ENCODE data around the gene ANP32A.

ANP32A gene

DNA sequence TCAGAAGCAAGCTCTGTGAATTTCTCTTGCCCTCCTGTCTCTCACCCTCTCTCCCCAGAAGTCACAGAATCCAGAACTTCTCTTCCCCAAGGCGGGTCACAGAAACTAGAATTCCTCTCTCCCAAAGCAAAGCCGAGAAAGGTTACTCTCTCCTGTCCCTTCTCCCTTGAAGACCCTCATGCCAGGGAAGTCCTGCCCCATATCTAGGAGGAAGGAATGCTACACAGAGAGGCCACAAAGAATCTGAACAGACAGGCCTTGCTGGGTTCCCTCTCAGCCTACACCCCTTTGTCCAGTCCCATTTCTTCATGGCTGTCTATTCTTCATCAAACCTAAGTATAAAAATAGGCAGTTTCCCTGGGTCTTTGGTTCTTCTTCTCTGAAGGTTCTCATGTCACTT, 29.8 kb downstream of the ANP32A start:
- TF ChIP-seq SIN3A (IDR thresholded peaks at IDR 0.05; ENCODE audit: borderline replicate concordance, insufficient read depth, low read length), result no peak
- no peak for TF ChIP-seq TAF1 (IDR thresholded peaks at IDR 0.05; ENCODE audit: borderline replicate concordance, insufficient read depth, low read length)
- TF ChIP-seq POLR2AphosphoS5 (IDR thresholded peaks at IDR 0.05; ENCODE audit: low read depth, low read length), result no peak
- TF ChIP-seq, protein P1, sequence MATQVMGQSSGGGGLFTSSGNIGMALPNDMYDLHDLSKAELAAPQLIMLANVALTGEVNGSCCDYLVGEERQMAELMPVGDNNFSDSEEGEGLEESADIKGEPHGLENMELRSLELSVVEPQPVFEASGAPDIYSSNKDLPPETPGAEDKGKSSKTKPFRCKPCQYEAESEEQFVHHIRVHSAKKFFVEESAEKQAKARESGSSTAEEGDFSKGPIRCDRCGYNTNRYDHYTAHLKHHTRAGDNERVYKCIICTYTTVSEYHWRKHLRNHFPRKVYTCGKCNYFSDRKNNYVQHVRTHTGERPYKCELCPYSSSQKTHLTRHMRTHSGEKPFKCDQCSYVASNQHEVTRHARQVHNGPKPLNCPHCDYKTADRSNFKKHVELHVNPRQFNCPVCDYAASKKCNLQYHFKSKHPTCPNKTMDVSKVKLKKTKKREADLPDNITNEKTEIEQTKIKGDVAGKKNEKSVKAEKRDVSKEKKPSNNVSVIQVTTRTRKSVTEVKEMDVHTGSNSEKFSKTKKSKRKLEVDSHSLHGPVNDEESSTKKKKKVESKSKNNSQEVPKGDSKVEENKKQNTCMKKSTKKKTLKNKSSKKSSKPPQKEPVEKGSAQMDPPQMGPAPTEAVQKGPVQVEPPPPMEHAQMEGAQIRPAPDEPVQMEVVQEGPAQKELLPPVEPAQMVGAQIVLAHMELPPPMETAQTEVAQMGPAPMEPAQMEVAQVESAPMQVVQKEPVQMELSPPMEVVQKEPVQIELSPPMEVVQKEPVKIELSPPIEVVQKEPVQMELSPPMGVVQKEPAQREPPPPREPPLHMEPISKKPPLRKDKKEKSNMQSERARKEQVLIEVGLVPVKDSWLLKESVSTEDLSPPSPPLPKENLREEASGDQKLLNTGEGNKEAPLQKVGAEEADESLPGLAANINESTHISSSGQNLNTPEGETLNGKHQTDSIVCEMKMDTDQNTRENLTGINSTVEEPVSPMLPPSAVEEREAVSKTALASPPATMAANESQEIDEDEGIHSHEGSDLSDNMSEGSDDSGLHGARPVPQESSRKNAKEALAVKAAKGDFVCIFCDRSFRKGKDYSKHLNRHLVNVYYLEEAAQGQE (IDR thresholded peaks at IDR 0.05; ENCODE audit: insufficient read depth in 1 of 2, low read depth in 2 of 2, low read length in 2 of 2), result no peak
- TF ChIP-seq FOXP2 (optimal IDR thresholded peaks at IDR 0.05; ENCODE audit: borderline replicate concordance, extremely low read depth, extremely low read length, insufficient read depth), result no peak

DNA sequence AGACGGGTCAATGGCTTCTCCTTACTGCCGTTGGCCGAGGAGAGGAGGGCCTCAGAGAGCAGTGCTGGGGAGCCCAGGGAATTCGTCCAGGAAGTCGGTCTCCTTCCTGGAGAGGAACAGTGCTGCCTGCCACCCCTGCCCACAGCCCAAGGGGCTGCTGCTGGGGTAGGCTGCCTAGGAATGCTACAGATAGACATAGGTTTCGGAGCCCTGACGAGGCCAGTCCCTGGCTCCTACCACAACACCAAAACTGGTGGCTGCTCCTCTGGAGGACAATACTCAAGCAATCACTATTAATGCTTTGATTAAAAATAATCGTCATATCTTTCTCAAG, 30.5 kb downstream of the ANP32A start:
- TF ChIP-seq POLR2AphosphoS5 (IDR thresholded peaks at IDR 0.05; ENCODE audit: low read depth, low read length) (no peak), FOXP2 (optimal IDR thresholded peaks at IDR 0.05; ENCODE audit: borderline replicate concordance, extremely low read depth, extremely low read length, insufficient read depth) (no peak), TAF1 (IDR thresholded peaks at IDR 0.05; ENCODE audit: borderline replicate concordance, insufficient read depth, low read length) (no peak), SIN3A (IDR thresholded peaks at IDR 0.05; ENCODE audit: borderline replicate concordance, insufficient read depth, low read length) (no peak)
- TF ChIP-seq, protein P1 (IDR thresholded peaks at IDR 0.05; ENCODE audit: insufficient read depth in 1 of 2, low read depth in 2 of 2, low read length in 2 of 2), result no peak

DNA sequence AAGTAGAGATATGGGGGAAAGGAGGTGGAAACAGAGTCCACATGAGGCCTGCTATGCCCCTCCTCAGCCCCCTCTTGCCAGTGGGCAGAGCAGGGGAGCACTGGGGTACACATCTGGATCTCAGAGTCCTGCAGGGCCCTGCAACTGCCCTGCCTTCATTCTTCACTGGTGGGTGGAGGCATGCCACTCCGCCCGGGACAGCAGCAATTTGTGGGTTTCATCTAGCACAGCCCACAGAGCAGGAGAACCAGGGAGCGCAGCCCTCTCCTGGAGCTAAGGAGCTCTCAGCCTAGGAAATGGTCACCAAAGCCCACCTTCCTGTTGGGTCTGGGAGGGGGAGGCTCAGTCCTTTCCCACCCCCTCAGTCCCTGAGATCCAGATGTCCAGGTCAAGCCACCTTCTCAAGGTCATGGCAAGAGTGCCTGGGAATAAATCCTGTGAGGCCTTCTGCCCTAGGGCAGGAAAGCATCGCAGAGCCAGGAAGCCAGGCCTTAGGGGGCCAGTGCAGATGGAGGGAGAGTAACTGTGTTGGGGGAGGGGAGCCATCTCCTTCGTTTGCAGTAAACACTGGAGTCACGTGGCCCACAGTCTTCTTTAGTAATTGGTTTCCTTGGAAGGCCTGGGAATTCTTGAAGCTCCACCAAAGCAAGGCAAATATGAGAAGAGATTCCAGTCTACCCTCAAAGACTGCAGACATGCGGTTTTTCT, 31.0 kb downstream of the ANP32A start:
- TF ChIP-seq FOXP2 (optimal IDR thresholded peaks at IDR 0.05; ENCODE audit: borderline replicate concordance, extremely low read depth, extremely low read length, insufficient read depth), result peak; percentile 78
- TF ChIP-seq, protein P1 (IDR thresholded peaks at IDR 0.05; ENCODE audit: insufficient read depth in 1 of 2, low read depth in 2 of 2, low read length in 2 of 2), result no peak

DNA sequence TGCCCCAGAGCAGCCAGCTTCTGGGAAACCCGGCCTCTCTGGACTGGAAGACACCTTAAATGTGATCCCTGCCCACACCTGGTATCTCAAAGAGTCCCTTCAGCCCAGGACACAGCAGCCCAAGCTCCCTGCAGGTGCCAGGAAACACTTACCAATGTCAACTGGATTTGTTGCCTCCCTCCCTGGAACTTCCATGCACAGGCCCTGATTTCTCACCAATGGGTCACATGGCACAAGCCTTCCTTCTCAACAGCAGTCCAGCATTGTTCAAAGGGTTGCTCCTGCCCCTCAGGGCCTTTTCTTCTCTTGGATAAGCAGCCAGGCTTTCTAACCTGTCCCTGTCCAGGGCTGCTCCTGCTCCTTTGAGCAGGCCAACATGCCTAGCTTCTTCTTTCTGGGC, 31.6 kb downstream of the ANP32A start:
- TF ChIP-seq TAF1 (IDR thresholded peaks at IDR 0.05; ENCODE audit: borderline replicate concordance, insufficient read depth, low read length) (no peak), SIN3A (IDR thresholded peaks at IDR 0.05; ENCODE audit: borderline replicate concordance, insufficient read depth, low read length) (no peak), FOXP2 (optimal IDR thresholded peaks at IDR 0.05; ENCODE audit: borderline replicate concordance, extremely low read depth, extremely low read length, insufficient read depth) (no peak), POLR2AphosphoS5 (IDR thresholded peaks at IDR 0.05; ENCODE audit: low read depth, low read length) (no peak)
- TF ChIP-seq, protein P1 (IDR thresholded peaks at IDR 0.05; ENCODE audit: insufficient read depth in 1 of 2, low read depth in 2 of 2, low read length in 2 of 2), result no peak

DNA sequence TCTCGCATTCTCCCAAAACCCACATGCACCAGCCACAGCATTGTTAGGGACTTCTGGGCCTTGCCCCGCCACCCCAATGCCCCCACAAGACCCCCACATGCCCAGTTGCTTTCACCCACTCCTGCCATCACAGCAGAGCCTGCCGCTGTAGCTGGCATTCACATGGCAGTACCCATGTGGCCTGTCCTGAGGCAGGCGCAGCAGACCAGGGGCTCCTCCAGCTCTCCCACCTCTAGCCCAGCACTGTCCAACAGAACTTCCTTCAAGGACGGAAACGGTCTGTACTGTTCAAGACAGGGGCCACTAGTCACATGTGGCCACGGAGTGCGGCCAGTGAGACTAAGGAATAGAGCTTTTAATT, 32.5 kb downstream of the ANP32A start:
- TF ChIP-seq FOXP2 (optimal IDR thresholded peaks at IDR 0.05; ENCODE audit: borderline replicate concordance, extremely low read depth, extremely low read length, insufficient read depth) (no peak), SIN3A (IDR thresholded peaks at IDR 0.05; ENCODE audit: borderline replicate concordance, insufficient read depth, low read length) (no peak), TAF1 (IDR thresholded peaks at IDR 0.05; ENCODE audit: borderline replicate concordance, insufficient read depth, low read length) (no peak), POLR2AphosphoS5 (IDR thresholded peaks at IDR 0.05; ENCODE audit: low read depth, low read length) (no peak)
- TF ChIP-seq, protein P1 (IDR thresholded peaks at IDR 0.05; ENCODE audit: insufficient read depth in 1 of 2, low read depth in 2 of 2, low read length in 2 of 2), result no peak
